Measurements from ENCODE around the gene GBF1.

The GBF1 gene

GRCh38 chr10:102347236-102347828 is 102.0 kb downstream of the GBF1 start:
- DNase-seq, result peak in 2 of 4 experiments; percentile 20 to 23

- peak; percentile 71 to 83 (median 80) for DNase-seq
Measured at GRCh38 chr10:102352066-102352715, 106.9 kb downstream of the GBF1 start.

DNA sequence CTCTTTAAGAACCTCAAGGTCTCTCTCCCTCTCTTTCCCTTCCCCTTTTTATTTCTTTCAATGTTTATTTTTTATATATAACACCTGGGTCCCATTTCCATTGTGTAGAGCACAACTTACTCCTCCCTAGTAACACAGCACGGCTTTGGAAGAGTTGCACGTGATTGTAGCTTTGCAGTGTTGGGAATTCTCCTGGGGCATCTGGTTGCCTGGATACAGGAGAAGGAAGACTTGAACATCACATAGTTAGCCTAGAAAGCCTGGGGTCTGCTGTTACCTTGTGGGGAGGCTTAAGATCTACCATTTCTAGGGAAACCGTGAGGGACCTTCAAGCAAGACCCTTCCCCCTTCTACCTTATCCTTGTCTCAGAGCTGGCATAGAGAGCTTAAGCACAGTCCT is 109.1 kb downstream of the GBF1 start:
- no peak for DNase-seq

- no peak for DNase-seq
Measured at GRCh38 chr10:102358712-102359382, 113.5 kb downstream of the GBF1 start.

DNA sequence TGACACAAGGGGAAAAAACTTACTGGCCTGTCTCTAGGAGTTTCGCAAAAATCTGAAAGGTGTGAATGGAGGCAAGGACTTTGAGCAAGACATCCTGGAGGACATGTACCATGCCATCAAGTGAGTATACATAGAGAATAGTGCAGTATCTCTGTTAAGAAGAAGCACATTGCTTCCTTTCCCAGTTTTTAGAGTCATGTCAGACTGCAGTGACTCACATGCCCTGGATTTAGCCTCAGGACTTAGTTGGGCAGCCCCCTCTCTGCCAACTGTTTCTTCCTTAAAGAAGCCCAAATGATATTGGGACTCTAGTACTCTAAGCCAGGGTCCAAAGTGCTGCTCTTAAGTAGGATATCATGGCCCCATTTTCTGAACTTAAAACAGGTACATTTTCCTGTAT is 122.1 kb downstream of the GBF1 start:
- DNase-seq, result no peak

DNA sequence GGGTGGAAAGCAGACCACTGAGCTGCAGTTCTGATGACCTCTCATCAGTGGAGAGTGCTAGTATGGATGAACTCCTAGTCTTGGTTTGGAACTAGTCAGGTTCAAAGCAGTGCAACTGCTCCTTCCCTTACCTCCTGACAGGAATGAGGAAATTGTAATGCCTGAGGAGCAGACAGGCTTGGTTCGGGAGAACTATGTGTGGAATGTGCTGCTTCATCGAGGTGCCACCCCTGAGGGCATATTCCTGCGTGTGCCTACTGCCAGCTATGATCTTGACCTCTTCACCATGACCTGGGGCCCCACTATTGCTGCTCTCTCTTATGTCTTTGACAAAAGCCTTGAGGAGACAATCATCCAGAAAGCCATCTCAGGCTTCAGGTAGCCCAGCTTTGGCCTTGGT is 122.7 kb downstream of the GBF1 start:
- no peak for DNase-seq

GRCh38 chr10:102371295-102371694 is 126.0 kb downstream of the GBF1 start:
- no peak for DNase-seq

- DNase-seq, result no peak
Measured at GRCh38 chr10:102375250-102375649, 129.9 kb downstream of the GBF1 start.

DNA sequence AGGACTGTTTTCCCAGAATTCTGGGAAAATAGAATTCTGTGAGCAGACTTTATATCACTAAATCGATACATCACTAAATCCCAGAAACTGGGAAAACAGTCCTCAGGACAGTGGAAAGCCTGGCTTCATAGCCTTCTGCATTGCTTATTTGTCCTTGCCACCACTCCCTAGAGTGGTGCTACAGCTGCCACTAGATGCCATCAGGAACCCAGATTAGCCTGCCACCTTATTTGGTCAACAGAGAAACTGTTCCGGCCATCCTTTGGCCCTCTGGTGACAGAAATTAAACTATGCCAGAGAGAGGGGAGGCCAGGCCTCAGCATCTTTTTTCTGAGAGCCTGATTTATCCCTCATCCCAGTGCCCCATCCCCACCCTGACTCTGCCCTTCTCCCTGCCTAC is 130.5 kb downstream of the GBF1 start:
- no peak for DNase-seq

GRCh38 chr10:102376901-102377300 is 131.6 kb downstream of the GBF1 start:
- no peak for DNase-seq

- no peak for DNase-seq
Measured at GRCh38 chr10:102379383-102379782, 134.1 kb downstream of the GBF1 start.

DNA sequence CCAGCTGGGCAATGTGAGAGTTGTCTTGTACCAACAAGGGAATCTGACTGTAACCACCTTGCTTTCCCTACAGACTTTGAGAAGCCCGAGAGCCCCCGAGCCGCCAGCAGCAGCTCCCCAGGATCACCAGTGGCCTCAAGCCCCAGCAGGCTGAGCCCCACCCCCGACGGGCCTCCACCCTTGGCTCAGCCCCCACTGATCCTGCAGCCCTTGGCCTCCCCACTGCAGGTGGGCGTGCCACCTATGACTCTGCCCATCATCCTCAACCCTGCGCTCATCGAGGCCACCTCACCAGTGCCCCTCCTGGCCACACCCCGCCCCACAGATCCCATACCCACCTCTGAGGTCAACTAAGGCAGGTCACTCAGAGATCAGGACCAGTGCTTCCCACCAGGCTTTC is 136.7 kb downstream of the GBF1 start:
- no peak for DNase-seq

GRCh38 chr10:102382871-102383270 is 137.5 kb downstream of the GBF1 start:
- no peak for DNase-seq

- DNase-seq, result peak in 2 of 4 experiments; percentile 20 to 22
Measured at GRCh38 chr10:102384053-102384452, 138.7 kb downstream of the GBF1 start.

- peak in 3 of 4 experiments; percentile 40 to 50 (median 49) for DNase-seq
Measured at GRCh38 chr10:102384606-102385429, 139.5 kb downstream of the GBF1 start.

DNA sequence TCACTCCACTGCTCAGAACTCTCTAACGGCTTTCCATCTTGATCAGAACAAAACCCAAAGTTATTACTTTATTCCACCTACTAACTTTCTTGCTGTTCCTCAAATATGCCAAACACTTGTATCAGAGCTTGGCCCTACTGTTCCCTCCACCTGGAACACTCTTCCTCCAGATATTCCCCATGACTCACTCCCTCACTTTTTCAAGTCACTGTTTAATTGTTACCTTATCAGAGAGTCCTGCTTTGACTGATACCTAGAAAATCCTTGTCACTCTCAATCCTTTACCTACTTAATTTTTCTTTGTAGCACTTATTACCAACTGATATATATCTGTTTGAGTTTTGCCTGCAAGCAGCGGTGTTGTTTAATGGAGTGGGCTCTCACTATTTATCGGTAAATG is 144.6 kb downstream of the GBF1 start:
- DNase-seq, result no peak

DNA sequence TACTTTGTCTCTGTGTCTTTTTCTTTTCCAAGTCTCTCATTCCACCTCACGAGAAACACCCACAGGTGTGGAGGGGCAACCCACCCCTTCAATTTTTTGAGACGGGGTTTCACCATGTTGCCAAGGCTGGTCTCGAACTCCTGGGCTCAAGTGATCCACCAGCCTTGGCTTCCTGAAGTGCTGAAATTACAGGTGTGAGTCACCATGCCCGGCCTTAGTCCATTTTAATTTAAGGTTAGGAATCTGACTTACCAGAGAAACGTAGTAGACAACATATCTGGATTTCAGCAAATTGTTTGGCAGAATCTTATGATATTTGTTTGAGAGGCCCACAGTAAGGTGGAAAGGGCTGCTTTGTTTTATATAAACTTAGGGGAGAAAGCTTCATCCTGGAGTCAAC is 147.0 kb downstream of the GBF1 start:
- no peak for DNase-seq

DNA sequence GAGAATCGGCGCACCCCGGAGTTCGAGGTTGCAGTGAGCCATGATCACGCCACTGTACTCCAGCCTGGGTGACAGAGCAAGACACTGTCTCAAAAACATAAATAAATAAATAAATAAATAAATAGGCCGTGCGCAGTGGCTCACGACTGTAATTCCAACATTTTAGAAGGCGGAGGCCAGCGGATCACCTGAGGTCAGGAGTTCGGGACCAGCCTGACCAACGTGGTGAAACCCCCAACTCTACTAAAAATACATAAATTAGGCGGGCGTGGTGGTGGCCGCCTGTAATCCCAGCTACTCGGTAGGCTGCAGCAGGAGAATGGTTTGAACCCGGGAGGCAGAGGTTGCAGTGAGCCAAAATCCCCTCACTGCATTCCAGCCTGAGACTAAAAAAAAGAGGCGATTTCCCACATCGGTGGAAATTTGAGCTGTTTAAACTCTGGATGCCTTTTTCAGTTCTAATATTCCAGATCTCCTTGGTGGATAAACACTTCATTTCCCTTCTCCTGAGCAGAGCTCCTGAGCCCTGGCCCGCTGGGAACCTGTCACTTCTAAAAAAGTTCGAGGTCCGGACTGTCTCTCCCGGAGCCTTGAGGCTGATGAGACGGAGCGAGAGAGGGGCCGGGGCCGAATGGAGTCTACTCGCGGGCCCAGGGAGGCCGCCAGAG is 148.2 kb downstream of the GBF1 start:
- no peak for DNase-seq

DNA sequence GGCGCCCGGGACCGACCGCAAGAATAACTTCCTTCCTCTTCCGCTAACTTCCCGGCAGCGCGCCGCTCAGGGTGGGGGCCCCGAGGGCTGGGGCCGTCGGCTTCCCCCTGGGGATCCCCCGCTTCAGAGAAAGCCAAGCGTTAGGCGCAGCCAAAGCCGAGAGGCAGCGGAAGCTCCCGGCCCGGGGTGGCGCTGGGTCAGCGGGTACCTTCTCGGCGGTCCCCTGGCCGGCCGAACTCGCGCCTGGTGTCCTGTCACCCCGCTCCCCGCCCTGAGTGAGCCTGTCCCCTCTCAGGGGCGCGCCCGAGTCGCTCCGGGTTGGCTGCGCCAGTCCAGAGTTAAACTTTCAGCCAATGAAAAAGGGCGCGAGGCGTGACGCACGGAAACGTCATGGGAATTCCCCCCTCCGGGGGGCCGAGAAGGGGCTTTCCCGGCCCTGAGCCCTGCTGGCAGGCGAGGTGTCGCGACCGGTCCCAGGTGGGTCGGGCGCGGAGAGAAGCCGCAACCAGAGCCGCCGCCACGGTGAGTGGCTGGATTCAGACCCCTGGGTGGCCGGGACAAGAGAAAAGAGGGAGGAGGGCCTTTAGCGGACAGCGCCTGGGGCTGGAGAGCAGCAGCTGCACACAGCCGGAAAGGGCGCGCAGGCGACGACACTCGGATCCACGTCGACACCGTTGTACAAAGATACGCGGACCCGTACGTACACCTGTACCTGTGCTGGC is 148.9 kb downstream of the GBF1 start:
- peak; percentile 98 for DNase-seq

DNA sequence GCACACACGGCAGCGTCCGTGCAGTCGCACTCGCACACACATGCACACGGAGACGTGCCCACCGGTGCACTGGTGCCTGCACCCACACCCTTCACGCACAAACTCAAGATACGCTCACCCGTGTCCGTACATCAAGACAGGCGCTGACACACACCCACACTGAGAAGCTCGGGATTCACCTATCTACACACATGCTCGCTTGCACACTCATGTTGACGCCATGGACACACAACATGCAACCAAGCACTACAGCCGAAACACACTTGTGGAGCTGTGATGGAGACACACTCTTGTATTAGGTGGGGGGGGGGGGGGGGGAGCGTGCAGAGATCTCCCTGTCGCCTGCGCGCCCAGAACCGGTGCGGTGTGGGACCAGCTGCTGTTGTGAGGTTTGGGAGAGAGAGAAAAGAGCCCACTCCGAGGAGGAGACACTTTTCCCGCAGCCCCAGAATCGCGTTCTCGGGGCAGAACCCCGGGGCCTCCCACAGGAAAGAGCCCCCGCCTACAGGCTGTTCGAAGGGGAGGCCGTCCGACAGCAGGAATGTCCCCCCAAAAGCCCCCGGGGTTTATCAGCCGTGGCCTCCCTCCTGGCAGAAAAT is 149.6 kb downstream of the GBF1 start:
- peak in 2 of 4 experiments; percentile 44 to 45 for DNase-seq

All from suppressor macrophage (primary cell).